Measurements from ENCODE around the gene ZNF507.
"Not testable (repeated sequence)": the region's sequence is repeated elsewhere in the genome, so short reads cannot be mapped to it uniquely, and the experiment has no call there.

The ZNF507 gene

GRCh38 chr19:32372726-32373517 is 27.5 kb downstream of the ZNF507 start:
- no peak for DNase-seq

DNA sequence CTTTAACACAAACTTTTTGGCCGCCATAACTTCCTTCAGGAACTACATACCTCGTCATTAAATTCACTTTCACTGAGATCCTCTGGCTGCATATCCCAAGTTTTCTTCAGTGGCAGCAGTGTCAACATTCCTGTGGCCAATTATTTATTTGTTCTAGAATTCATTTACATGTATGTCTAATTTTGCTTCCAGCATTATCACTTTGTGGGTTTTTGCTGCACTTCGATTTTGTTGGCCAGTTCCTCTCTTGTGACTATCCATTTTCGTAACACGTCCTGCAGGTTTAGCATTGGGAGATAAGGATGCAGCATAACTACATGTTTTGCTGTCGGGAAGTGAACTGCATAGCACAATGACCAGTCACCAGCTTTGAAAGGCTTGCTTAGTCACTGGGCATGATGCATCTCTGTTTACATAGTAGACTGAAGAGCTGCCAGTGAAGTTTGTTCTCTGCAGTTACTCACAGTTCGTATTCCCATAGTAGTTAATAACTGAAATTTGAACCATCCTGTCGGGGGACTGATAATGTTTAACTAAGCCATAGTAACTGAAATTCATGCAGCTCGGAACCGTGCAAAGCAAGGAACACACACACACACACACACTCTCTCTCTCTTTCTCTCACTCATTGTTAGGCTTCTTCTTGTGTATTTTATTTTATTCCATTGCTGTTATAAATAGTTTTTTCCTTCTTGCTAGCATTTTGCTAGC is 28.3 kb downstream of the ZNF507 start:
- no peak for DNase-seq

- DNase-seq, result not testable (repeated sequence)
Measured at GRCh38 chr19:32374362-32374761, 29.0 kb downstream of the ZNF507 start.

GRCh38 chr19:32377088-32377487 is 31.7 kb downstream of the ZNF507 start:
- DNase-seq, result not testable (repeated sequence)

GRCh38 chr19:32380269-32380668 is 34.9 kb downstream of the ZNF507 start:
- DNase-seq, result no peak

DNA sequence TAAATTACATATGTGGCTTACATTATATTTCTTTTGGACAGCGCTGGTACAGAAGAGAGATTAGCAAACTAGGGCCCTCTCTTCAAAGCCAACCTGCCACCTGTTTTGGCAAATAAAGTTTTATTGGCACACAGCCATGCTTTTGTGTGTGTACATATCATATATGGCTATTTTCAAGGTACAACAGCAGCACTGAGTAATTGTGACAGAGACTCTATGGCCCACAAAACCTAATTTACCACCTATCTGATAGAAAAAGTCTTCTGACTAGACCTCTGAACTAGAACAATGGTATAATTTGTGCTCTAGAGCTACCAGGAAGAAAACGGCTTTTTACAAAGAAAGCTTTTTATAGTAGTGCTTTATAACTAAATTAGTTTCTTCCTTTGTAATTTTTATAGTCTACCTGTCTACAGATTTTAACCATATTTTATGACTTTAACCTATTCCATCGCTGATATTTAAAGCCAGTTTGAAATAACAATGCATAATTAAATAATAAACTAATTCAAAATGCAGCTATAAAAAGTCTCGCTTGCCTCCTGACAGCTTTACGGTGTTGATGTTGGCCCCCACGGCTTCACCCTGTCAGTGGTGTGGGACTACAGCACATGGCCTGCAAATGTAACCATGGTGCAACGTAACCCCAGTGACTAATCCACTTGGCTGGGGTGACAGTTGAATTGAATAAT is 42.4 kb downstream of the ZNF507 start:
- no peak for DNase-seq

DNA sequence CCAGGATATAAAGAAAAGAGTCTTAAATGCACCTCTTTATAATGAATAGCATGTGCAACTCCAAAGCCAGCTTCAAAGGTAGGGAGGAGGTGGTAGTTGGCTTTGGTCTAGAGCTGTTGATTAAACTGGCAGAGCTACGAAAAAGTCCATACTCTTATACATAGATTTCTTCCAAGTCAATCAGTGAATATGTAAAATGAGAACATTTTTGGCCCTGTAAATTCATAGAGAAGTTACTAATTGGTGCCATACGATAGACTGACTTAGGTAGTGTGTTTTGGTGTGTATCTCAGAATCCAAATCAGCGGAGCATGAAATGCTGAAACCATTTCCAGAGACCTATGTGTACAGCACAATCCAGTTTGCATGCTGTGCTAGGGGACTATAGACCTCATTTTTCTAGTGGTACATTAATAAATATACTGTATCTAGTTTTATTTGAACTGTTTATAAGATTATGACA is 43.0 kb downstream of the ZNF507 start:
- DNase-seq, result no peak

DNA sequence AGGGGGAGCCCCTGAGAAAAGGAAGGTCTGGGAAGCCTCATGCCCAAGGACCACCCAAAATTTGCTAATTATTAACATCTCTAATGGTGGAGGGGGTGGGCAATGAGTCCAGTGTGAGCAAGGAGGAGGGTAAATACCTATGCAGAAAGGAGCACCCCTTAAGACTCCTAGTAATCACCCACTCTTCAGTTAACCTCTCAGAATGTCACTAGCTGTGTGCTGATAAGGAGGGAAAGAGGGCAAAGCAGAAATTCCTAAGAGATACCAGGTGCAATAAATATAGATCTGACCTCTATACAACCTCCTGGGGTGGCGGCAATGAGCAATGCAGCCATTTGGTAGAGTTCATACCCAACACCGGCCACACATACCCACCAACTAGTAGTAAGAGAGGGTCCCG is 47.5 kb downstream of the ZNF507 start:
- no peak for DNase-seq

DNA sequence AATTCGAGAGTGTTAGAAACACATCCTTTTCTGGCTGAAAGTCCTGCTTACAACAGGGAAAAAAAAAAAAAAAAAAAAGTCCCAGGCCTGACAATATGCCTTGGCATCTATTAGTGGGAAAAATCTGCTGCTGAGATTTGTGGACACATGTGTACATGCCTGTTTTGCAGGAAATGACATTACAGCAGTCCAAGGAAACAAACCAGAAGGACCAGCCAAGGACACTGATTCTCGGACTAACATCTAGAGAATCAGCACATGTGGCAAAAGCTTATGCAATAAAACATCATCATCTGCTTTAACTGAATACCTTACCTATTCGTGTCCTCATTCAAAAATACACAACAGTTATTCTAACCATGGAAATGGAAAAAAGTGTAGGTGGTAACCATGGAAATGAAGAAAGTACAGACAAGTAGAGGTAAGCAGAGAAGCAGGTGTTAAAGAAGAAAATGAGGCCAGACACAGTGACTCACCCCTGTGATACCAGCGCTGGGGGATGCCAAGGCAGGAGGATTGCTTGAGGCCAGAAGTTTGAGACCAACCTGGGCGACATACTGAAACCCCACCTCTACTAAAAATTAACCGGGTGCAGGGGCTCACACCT is 50.7 kb downstream of the ZNF507 start:
- no peak for DNase-seq

DNA sequence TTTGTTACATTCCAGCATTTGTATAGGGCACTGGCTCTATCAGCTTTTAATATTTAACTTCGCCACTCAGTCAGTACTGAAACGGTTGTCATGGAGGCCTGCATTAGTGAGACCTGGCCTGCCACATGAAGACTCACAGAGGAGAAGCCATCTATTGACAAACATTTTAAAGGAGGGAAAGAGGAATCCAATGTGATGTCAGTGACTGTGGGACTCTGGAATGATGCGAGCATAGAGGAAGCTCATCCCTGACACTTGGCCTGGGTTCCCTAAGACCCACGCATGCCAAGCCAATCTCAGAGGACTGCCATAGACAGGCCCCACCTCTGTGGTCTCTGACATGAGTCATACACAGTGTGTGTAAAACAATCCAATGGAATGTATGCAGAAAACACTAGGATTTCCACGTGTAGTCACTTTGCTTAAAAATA is 52.3 kb downstream of the ZNF507 start:
- no peak for DNase-seq

DNA sequence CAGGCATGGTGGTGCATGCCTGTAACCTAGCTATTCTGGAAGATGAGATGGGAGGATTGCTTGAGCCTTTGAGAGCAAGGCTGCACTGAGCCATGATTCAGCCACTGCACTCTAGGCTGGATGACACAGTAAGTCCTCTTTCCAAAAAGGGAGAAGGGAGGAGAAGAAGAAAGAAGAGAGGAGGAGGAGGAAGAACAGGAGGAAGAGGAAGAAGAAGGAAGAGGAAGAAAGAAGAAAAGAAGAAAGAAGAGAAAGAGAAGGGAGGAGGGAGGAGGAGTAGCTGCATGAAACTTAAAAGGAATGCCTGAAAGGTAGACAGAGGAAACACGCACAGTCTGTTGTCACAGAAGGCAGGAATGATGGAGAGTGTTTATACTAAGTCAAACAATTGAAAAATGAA is 56.6 kb downstream of the ZNF507 start:
- DNase-seq, result no peak

- no peak for DNase-seq
Measured at GRCh38 chr19:32403291-32403995, 58.0 kb downstream of the ZNF507 start.

DNA sequence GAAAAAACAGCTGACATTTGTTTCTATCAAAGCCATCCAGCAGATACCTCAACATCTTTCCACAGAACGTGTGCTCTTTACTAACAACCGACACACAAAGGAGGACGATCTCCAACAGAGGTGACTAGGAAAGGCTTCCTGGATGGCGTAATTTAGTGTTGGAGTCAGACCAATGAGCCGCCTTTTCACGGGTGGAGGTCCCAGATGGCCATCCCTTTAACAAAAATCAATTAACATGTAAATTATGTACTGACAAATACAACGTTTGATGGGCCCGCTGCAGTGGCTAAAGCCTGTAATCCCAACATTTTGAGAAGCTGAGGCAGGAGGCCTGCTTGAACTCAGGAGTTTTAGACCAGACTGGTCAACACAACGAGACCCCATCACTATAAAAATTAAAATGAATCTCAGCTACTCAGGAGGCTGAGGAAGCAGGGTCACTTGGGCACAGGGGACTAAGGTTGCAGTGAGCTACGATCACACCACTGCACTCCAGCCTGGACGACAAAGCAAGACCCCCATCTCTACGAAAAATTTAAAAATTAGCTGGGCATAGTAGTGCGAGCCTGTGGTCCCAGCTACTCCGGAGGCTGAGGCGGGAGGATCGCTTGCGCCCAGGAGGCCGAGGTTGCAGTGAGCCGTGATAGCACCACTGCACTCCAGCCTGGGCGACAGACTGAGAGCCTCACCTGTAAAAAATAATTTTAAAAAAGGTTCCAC is 59.0 kb downstream of the ZNF507 start:
- no peak for DNase-seq

GRCh38 chr19:32404933-32405430 is 59.6 kb downstream of the ZNF507 start:
- peak; percentile 65 for DNase-seq

- peak; percentile 65 for DNase-seq
Measured at GRCh38 chr19:32405431-32406160, 60.2 kb downstream of the ZNF507 start, which contains the start of gene DPY19L3. Gene DPY19L3, plus strand, starts transcription at chr19:32405770. Its CDS starts 2,484 bp downstream, at chr19:32408254.

DNA sequence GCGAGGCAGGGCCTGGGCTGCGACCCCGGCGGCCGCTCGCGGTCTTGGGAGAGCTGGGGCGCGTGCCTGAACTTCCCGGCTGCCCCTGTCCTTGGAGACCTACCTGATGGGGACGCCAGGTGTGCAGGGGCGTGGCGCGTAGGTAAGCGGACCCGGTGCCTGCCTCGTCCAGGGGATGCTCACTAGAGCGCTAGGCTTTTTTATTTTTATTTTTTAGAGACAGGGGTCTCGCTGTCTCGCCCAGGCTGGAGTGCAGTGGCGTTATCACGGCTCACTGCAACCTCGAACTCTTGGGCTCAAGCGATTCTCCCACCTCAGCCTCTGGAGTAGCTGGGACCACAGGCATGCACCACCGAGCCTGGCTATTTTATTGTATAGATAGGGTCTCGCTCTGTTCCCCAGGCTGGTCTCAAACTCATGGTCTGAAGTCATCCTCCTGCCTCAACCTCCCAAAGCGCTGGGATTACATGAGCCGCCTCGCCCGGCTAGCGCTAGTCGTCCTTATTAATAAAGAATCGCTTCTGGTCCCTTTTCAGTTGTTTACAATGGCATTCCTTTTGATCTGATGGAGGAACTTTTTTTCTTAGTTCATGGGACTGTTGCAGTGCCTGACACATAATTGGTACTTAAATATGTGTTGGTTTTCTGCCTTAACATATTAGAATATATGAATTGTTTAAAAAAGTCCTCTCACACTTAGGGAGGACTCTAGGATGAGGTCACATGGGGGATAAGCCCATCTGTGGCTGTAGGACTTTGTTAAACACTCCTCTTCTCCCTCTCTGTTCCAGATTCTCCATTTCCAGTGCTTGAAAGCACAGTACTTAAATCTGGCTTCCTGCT is 61.0 kb downstream of the ZNF507 start:
- no peak for DNase-seq

DNA sequence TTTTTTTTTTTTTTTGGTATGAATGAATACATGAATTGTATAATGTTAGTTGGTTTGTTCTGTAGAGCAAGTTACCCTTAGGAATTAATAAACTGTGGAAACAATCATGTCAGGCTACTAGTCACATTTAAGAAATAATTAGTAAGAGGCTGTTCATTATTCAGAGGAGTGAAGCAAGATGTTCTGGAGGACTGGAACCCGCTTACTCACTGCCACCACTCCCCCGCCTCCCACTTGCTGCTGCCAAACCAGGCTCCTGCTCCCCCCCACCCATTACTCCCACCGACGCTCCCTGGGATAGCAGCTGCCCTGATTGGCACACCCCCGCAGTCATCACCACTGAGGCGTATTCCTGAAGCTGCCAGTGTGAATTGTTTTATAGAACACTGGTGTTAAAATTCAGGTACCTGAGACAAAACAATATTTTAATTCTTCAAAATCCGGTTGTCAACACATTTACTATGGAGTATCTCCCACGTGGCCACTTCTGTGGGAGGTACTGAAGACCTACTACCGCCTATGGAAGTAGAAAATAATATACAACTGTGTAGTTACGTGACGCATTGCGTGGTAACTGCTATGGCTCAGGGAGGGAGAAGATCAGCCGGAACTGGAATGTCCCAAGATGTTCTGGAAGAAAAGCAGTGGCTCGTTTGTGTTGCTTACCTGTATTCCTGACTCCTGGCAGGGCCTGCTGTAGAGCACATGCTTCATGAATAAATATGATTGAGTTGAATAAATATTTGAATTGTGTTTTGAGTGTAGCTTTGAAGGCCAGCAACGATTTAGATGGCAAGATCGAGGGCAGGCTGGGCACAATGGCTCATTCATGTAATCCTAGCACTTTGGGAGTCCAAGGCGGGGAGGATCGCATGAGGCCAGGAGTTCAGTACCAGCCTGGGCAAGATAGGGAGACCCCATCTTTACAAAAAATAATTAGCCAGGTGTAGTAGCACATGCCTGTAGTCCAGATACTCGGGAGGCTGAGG is 61.9 kb downstream of the ZNF507 start:
- no peak for DNase-seq

DNA sequence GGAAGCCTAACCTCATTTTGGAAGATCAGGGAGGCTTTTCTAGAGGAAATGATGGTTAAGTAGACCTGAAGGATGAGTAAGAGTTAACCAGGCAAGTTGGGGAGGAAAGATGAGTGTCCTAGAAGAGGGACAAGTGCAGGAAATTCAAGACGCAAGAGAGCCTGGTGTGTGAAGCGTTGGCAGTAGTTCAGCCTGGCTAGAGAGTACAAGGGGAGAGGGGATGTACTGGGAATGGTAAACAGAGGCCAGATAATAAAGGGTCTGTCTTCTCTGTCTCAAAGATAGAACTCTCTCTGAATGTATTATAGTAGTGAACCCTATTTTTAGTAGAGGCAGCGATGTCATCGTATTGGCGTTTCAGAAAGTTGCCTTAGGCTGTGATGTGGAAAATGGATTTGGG is 69.8 kb downstream of the ZNF507 start:
- no peak for DNase-seq

- no peak for DNase-seq
Measured at GRCh38 chr19:32415669-32416068, 70.3 kb downstream of the ZNF507 start.
